Measurements from ENCODE around the gene CEP78. TPM values are rescaled to one million over a fixed set of nuclear protein-coding genes. Genes with fewer than 3 reads are reported as not detected.
A peak's percentile ranks its signal among the peaks of the same experiment; 100 is the strongest.

The CEP78 gene, protein sequence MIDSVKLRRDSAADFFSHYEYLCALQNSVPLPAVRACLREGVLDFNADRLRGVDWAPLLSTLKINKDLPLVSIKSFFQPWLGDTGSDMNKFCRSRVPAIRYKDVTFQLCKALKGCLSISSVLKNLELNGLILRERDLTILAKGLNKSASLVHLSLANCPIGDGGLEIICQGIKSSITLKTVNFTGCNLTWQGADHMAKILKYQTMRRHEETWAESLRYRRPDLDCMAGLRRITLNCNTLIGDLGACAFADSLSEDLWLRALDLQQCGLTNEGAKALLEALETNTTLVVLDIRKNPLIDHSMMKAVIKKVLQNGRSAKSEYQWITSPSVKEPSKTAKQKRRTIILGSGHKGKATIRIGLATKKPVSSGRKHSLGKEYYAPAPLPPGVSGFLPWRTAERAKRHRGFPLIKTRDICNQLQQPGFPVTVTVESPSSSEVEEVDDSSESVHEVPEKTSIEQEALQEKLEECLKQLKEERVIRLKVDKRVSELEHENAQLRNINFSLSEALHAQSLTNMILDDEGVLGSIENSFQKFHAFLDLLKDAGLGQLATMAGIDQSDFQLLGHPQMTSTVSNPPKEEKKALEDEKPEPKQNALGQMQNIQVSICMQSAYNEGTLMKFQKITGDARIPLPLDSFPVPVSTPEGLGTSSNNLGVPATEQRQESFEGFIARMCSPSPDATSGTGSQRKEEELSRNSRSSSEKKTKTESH
- total RNA-seq = 13.9 and 15.8 TPM in 2 replicates
- long read RNA-seq, full-length matches to known transcripts = 16 of 28 reads
- long read RNA-seq, partial matches to known transcripts = 4 of 28 reads
- long read RNA-seq, other reads (novel, unspliced or antisense) = 8 of 28 reads

DNA sequence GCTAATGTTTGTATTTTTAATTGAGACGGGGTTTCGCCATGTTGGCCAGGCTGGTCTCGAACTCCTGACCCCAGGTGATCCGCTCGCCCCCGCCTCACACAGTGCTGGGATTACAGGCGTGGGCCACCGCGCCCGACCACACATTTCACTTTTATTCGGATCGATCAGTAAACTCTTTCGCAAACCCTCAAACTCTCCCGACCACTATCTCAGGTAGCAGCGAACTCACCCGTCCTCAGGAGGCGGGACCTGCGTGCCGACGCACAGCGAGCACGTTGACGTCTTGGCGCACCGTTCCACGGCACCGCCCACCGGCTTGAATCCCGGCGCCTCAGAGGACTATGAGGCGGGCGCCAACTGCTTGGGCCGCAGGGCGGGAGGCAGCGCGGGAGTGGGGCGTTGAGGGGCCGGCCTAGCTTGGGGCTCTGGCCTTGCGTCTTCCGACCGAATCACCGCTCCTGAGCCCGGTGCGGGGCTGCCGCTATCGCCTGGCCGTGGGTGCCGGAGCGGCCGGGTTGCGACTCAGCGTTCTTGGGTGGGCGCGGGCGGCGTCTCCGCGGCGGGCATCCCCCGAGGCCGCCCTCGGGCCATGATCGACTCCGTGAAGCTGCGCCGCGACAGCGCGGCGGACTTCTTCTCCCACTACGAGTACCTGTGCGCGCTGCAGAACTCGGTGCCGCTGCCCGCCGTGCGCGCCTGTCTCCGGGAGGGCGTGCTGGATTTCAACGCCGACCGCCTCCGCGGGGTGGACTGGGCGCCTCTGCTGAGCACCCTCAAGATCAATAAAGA is at the start of gene CEP78:
Gene CEP78, plus strand, starts transcription at position 314 of the 789 bp plus-strand sequence. Its CDS starts 276 bp downstream, at position 590.
- TF ChIP-seq, protein P1, sequence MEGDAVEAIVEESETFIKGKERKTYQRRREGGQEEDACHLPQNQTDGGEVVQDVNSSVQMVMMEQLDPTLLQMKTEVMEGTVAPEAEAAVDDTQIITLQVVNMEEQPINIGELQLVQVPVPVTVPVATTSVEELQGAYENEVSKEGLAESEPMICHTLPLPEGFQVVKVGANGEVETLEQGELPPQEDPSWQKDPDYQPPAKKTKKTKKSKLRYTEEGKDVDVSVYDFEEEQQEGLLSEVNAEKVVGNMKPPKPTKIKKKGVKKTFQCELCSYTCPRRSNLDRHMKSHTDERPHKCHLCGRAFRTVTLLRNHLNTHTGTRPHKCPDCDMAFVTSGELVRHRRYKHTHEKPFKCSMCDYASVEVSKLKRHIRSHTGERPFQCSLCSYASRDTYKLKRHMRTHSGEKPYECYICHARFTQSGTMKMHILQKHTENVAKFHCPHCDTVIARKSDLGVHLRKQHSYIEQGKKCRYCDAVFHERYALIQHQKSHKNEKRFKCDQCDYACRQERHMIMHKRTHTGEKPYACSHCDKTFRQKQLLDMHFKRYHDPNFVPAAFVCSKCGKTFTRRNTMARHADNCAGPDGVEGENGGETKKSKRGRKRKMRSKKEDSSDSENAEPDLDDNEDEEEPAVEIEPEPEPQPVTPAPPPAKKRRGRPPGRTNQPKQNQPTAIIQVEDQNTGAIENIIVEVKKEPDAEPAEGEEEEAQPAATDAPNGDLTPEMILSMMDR (IDR thresholded peaks at IDR 0.05) = no peak
- H3K4me3 Mint-ChIP-seq (ENCODE audit: unreplicated experiment) = peak within 1 kb of the TSS; percentile 92
- peaks cover 5% of the 10 kb centered on the region for H3K36me3 Mint-ChIP-seq (ENCODE audit: unreplicated experiment)
- H3K27me3 Mint-ChIP-seq (ENCODE audit: unreplicated experiment) = no peaks in the 10 kb centered on the region
- H3K27ac Mint-ChIP-seq (ENCODE audit: unreplicated experiment) = peak within 1 kb of the TSS; percentile 95
- peaks cover 21% of the 10 kb centered on the region for H3K4me1 Mint-ChIP-seq (ENCODE audit: unreplicated experiment)
- no peaks in the 10 kb centered on the region for H3K9me3 Mint-ChIP-seq (ENCODE audit: unreplicated experiment)
- peak; percentile 96 for DNase-seq (ENCODE audit: extremely low spot score, unreplicated experiment)

DNA sequence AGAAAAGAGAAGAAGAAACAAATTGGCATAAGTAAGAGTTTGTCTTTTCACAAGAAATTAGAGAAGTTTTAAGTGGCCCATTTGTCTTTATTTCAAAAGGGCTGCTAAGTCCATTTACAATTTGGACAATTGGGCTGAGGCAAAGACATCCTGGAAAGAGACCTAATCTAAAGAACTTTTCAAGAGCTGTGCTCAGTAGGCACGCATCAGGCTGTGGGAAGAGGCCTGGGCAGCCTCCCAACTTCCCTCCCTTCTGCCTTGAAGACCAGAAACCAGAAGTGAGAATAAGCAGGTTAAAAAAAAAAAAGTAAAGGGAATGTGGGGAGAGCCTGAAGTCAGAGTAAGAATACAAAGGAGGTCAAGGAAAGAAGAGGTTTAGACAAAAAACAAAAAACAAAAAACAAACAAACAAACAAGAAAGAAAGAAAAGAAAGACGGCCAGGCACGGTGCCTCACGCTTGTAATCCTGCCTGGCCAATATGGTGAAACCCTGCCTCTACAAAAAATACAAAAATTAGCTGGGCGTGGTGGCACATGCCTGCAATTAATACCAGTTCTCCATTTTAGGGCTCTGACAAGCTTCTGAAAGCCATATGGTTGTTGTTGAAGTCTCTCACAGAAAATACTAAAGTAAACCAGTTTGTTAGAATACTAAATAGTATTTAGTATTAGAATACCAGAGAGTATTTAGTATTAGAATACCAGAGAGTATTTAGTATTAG is 48.0 kb upstream of the CEP78 start:
- no peaks in the 10 kb centered on the region for H3K36me3 Mint-ChIP-seq (ENCODE audit: unreplicated experiment)
- no peak for DNase-seq (ENCODE audit: extremely low spot score, unreplicated experiment)
- TF ChIP-seq, protein P1 (IDR thresholded peaks at IDR 0.05) = no peak
- no peak overlapping the region for H3K27ac Mint-ChIP-seq (ENCODE audit: unreplicated experiment)
- H3K4me3 Mint-ChIP-seq (ENCODE audit: unreplicated experiment) = no peak overlapping the region
- H3K9me3 Mint-ChIP-seq (ENCODE audit: unreplicated experiment) = no peaks in the 10 kb centered on the region
- no peaks in the 10 kb centered on the region for H3K4me1 Mint-ChIP-seq (ENCODE audit: unreplicated experiment)
- peaks cover 25% of the 10 kb centered on the region for H3K27me3 Mint-ChIP-seq (ENCODE audit: unreplicated experiment)

DNA sequence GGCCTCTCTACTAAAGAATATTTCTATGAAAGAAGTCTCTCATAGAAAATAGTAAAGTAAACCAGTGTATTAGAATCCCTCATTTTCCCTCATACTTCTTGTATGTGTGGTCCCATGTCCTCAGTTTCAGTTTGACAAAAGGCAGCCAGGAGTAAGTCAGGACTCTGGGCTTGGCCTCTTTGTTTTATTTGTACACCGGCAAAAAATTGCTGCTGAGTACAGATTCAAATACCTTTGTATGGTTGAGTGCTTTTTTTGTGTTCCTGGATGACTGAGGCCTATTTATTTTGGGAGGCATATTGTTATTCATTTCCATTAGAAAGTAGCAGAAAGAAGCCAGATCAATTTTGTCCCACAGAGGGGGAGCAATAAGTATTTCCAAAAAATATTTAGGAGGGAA is 47.3 kb upstream of the CEP78 start:
- Mint-ChIP-seq H3K27me3 (ENCODE audit: unreplicated experiment) (peaks cover 27% of the 10 kb centered on the region), H3K36me3 (ENCODE audit: unreplicated experiment) (no peaks in the 10 kb centered on the region), H3K9me3 (ENCODE audit: unreplicated experiment) (no peaks in the 10 kb centered on the region), H3K4me3 (ENCODE audit: unreplicated experiment) (no peak overlapping the region), H3K27ac (ENCODE audit: unreplicated experiment) (no peak overlapping the region), H3K4me1 (ENCODE audit: unreplicated experiment) (no peaks in the 10 kb centered on the region)
- TF ChIP-seq, protein P1 (IDR thresholded peaks at IDR 0.05) = no peak
- DNase-seq (ENCODE audit: extremely low spot score, unreplicated experiment) = no peak

GRCh38 chr9:78189001-78189400 is 46.9 kb upstream of the CEP78 start:
- Mint-ChIP-seq H3K4me3 (ENCODE audit: unreplicated experiment) (no peak overlapping the region), H3K36me3 (ENCODE audit: unreplicated experiment) (no peaks in the 10 kb centered on the region), H3K27ac (ENCODE audit: unreplicated experiment) (no peak overlapping the region), H3K4me1 (ENCODE audit: unreplicated experiment) (no peaks in the 10 kb centered on the region), H3K27me3 (ENCODE audit: unreplicated experiment) (peaks cover 27% of the 10 kb centered on the region), H3K9me3 (ENCODE audit: unreplicated experiment) (no peaks in the 10 kb centered on the region)
- TF ChIP-seq, protein P1 (IDR thresholded peaks at IDR 0.05) = no peak
- no peak for DNase-seq (ENCODE audit: extremely low spot score, unreplicated experiment)
